Epithelial cell of prostate (primary cell): ENCODE data around the gene NARS2.

Experiments
- DNase-seq: peaks from one replicate; pipeline ENCODE4 v3.0.0-alpha.2; 2011; ENCODE audit warnings: low read depth, low spot score
- H3K27ac ChIP-seq: fragments of 450-650 bp; 2 replicates; pipeline ENCODE4 v1.5.1; 2017; ENCODE audit warnings: mild to moderate bottlenecking

The NARS2 gene

GRCh38 chr11:78395597-78395996, 179.1 kb downstream of the NARS2 start:
- no peak for DNase-seq
- H3K27ac ChIP-seq, result no peak overlapping the region

DNA sequence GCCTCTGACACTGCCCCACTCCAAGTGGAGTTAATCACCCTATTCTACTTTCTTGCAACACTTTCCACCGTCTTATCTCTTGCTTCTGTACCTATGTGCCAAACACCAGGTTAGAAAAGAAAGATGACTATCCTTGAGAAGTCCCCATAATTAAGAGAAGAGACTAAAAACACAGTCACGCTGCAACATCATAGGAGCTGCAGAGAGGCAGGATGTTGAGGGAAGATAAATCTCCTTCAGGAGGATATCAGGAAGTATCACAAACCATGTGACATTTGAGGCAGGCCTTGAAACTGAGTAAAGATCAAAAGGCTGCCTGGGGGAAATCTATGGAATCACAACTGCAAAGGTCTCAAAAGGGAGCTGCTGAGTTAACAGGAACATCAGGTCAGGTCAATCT, 181.8 kb downstream of the NARS2 start:
- no peak overlapping the region for H3K27ac ChIP-seq
- DNase-seq, result no peak

GRCh38 chr11:78391424-78391823, 183.2 kb downstream of the NARS2 start:
- no peak for DNase-seq
- no peak overlapping the region for H3K27ac ChIP-seq

DNA sequence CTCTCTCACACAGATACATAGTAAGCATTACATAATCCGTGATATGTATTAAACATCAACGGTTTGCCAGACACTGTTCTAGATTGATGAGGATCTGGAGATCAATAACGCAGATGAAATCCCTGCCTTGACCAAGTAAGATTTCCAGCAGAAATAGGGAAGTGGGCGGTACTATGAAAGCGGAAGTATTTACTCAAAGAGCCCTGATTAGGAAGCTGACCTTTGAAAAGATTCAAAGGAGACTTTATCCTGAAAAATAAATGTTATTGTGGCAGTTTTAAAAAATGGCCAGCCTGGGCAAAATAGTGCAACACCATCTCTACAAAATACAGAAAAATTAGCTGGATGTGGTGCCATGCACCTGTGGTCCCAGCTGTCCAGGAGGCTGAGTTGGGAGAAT, 183.9 kb downstream of the NARS2 start:
- H3K27ac ChIP-seq, result no peak overlapping the region
- DNase-seq, result no peak

DNA sequence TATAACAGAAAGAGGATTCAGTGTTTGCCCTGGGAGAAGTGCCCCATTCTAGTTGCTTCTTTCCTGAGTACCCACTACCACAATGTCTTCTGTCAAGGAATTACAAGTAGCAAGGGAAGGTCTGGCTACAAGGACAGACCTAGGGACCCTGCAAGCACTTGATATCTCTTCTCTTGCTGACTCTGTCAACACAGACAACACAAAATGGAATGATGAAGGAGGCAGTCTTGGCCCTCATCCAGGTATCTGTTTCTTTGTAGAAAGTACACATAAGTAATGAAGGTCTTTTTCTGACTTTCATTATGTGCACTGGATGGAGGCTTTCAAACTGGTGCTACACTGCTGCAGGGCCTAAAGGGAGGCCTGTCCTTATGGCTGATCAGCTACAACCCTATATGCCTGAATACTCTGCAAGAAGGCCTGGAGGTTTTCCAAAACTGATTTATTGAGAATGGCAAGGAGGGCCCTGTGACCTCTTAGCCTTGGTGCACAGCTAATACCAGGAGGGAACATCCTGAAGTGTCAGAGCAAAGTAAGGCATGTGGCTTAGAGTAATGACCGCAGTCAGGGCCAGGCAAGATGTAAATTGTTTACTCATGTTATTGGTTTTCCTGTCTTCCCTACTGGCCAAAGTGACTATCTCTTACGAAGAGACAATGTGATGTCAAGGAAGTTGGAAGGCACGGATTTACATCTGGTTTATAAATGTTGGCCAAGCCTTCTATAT, 188.3 kb downstream of the NARS2 start:
- H3K27ac ChIP-seq, result no peak overlapping the region
- no peak for DNase-seq
